Measurements from ENCODE around the gene PNKP.

PNKP gene

DNA sequence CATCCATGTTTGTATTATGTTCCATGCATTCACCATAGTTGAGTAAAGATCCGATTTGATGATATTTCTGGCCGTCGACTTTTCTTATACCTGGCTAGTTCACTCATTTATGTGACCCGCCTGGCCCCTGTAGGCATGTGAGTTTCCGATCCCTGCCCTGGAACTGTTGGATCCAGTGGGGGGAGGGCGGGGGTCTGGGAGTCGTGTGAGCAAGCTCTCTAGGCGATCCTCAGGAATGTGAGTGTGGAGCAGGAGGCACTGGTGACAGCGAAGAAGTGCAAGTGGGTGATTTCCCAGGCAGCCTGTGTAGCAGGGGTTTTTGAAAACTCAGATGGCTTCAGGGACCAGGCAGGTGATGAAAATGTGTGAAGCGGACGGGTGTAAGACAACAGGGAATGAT, 27.1 kb downstream of the PNKP start:
- H3K36me3 ChIP-seq (ENCODE audit: control insufficient read depth, low read length), result peaks cover 59% of the 10 kb centered on the region
- H3K79me2 ChIP-seq (ENCODE audit: control insufficient read depth, low read length), result no peaks in the 10 kb centered on the region; the same call in 1 of the 2 replicates
- no peak for TF ChIP-seq EZH2phosphoT487 (IDR thresholded peaks at IDR 0.05; ENCODE audit: borderline replicate concordance, low read length)
- TF ChIP-seq, protein P1, sequence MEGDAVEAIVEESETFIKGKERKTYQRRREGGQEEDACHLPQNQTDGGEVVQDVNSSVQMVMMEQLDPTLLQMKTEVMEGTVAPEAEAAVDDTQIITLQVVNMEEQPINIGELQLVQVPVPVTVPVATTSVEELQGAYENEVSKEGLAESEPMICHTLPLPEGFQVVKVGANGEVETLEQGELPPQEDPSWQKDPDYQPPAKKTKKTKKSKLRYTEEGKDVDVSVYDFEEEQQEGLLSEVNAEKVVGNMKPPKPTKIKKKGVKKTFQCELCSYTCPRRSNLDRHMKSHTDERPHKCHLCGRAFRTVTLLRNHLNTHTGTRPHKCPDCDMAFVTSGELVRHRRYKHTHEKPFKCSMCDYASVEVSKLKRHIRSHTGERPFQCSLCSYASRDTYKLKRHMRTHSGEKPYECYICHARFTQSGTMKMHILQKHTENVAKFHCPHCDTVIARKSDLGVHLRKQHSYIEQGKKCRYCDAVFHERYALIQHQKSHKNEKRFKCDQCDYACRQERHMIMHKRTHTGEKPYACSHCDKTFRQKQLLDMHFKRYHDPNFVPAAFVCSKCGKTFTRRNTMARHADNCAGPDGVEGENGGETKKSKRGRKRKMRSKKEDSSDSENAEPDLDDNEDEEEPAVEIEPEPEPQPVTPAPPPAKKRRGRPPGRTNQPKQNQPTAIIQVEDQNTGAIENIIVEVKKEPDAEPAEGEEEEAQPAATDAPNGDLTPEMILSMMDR (IDR thresholded peaks at IDR 0.05; ENCODE audit: low read depth, low read length, poor library complexity, severe bottlenecking), result no peak
- H3K27me3 ChIP-seq (ENCODE audit: control insufficient read depth, low read length), result no peaks in the 10 kb centered on the region
- no peak overlapping the region for H3K27ac ChIP-seq (ENCODE audit: low read depth, low read length)
- H3K4me3 ChIP-seq (ENCODE audit: low read length), result no peak overlapping the region
- no peak overlapping the region for H3K4me2 ChIP-seq (ENCODE audit: low read length)
- peaks cover 37% of the 10 kb centered on the region for H3K4me1 ChIP-seq (ENCODE audit: control insufficient read depth, low read length)
- H3F3A ChIP-seq (ENCODE audit: control insufficient read depth, insufficient read depth), result peaks cover 23% of the 10 kb centered on the region
- 0 out of 2 replicates have a peak, but pooled peaks cover 2% of the 10 kb centered on the region for H4K20me1 ChIP-seq (ENCODE audit: control insufficient read depth, insufficient read depth, low read depth, low read length)
- H3K9me2 ChIP-seq (replicated peaks; ENCODE audit: control insufficient read depth, low read length), result no peaks in the 10 kb centered on the region
- H3K9me3 ChIP-seq (ENCODE audit: control insufficient read depth, insufficient read depth, low read length), result no peaks in the 10 kb centered on the region

DNA sequence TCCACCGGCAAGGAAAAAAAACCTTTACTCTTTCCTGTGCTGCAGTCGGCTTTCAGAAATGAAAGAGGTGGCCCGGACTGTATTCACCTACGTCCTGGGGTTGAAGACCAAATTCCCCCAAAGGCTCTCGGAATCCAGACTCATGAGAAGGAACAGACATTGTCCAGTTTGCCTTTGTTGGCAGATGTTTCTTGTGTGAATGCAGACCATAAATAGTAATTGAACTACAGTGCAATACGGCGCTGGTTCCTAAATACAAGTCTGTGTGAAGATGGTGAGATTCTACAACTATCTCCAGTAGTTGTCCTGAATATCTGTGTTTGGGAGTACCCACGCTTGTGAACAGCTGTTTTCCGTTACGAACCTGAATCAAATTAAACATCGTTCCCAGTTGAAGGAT, 27.7 kb downstream of the PNKP start:
- Histone ChIP-seq H4K20me1 (ENCODE audit: control insufficient read depth, insufficient read depth, low read depth, low read length) (0 out of 2 replicates have a peak, but pooled peaks cover 2% of the 10 kb centered on the region), H3K9me2 (replicated peaks; ENCODE audit: control insufficient read depth, low read length) (no peaks in the 10 kb centered on the region), H3K79me2 (ENCODE audit: control insufficient read depth, low read length) (no peaks in the 10 kb centered on the region; the same call in 1 of the 2 replicates), H3K36me3 (ENCODE audit: control insufficient read depth, low read length) (peaks cover 65% of the 10 kb centered on the region), H3K4me3 (ENCODE audit: low read length) (no peak overlapping the region), H3K4me1 (ENCODE audit: control insufficient read depth, low read length) (peaks cover 31% of the 10 kb centered on the region), H3K27me3 (ENCODE audit: control insufficient read depth, low read length) (no peaks in the 10 kb centered on the region), H3K4me2 (ENCODE audit: low read length) (no peak overlapping the region), H3F3A (ENCODE audit: control insufficient read depth, insufficient read depth) (peaks cover 21% of the 10 kb centered on the region), H3K27ac (ENCODE audit: low read depth, low read length) (no peak overlapping the region), H3K9me3 (ENCODE audit: control insufficient read depth, insufficient read depth, low read length) (no peaks in the 10 kb centered on the region)
- TF ChIP-seq, protein P1 (IDR thresholded peaks at IDR 0.05; ENCODE audit: low read depth, low read length, poor library complexity, severe bottlenecking), result no peak
- TF ChIP-seq EZH2phosphoT487 (IDR thresholded peaks at IDR 0.05; ENCODE audit: borderline replicate concordance, low read length), result no peak

DNA sequence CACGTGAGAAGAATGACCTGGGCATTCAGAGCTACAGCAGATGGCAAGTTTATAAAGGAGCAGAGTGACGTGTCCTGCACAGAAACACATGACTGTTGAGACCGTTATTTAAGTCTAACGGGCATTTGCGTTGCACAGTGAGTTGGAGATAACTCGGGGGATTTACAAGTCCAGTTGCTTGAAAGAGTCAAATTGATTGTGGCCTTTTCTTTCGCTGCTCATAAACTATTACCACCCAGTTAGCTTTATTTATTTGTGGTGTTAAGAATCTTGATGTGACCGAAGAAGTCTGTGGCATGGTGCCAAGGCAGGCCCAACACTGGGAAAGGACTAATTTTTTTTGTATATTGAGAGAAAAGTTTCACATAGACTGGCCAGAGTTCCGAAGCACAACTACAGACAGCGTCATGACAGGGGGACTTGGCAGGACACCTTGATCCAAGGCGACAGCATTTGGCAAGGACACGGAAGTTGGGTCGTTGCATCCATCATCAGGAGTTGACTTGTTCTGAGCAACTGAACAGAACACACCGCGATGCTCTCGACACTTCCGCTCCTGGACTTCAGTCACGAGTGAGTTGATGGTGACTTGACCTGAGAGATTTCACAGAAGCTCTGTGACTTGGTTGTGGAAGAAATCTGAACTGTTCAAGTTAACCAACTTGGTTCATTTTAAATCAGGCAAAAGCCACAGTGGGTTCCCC, 28.3 kb downstream of the PNKP start:
- Histone ChIP-seq H3K9me2 (replicated peaks; ENCODE audit: control insufficient read depth, low read length) (no peaks in the 10 kb centered on the region), H3K36me3 (ENCODE audit: control insufficient read depth, low read length) (peaks cover 72% of the 10 kb centered on the region), H3K4me2 (ENCODE audit: low read length) (no peak overlapping the region), H3K79me2 (ENCODE audit: control insufficient read depth, low read length) (no peaks in the 10 kb centered on the region; the same call in 1 of the 2 replicates), H3K4me3 (ENCODE audit: low read length) (no peak overlapping the region), H4K20me1 (ENCODE audit: control insufficient read depth, insufficient read depth, low read depth, low read length) (0 out of 2 replicates have a peak, but pooled peaks cover 2% of the 10 kb centered on the region), H3F3A (ENCODE audit: control insufficient read depth, insufficient read depth) (peaks cover 20% of the 10 kb centered on the region), H3K9me3 (ENCODE audit: control insufficient read depth, insufficient read depth, low read length) (no peaks in the 10 kb centered on the region), H3K27me3 (ENCODE audit: control insufficient read depth, low read length) (no peaks in the 10 kb centered on the region), H3K4me1 (ENCODE audit: control insufficient read depth, low read length) (peaks cover 24% of the 10 kb centered on the region), H3K27ac (ENCODE audit: low read depth, low read length) (no peak overlapping the region)
- no peak for TF ChIP-seq EZH2phosphoT487 (IDR thresholded peaks at IDR 0.05; ENCODE audit: borderline replicate concordance, low read length)
- TF ChIP-seq, protein P1 (IDR thresholded peaks at IDR 0.05; ENCODE audit: low read depth, low read length, poor library complexity, severe bottlenecking), result no peak
